ENCODE results near the gene NPDC1. TPM values are rescaled to one million over a fixed set of nuclear protein-coding genes. Genes with fewer than 3 reads are reported as not detected.

Gene NPDC1
- total and polyA plus RNA-seq, 2 donors (not counting 1 experiment from before 2014, with no cell fraction given): 9.0 to 15.7 TPM

DNA sequence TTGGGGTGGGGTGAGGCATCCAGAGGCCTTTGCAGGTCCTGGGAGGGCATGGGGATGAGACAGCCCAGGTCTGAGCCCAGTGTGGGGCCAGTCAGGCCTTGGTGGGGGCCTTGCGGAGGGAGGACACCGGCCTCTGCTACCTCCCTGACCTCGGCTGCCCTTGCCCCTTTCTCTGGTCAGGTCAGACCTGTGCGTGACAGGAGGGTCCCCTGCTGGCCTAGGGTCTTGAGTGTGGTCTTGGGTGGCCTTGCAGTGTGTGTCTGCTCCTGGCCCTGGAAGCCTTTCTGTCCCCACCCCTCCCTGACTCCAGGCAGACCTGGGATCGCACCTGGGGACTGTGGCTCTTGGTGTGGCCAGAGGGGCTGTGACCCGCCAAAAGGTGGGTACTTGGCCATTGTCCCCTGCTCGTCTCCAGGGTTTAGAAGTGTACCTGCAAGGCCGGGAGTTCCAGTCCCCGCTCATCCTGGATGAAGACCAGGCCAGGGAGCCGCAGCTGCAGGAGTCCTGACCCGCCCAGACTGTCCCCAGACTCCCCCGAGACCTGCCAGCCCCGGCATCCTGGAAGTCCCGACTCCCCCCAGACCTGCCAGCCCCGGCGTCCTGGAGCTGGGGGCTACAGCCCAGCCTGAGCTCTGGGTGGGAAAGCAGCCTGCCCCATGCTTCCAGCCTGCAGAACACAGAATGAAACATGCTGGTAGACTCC is 36.4 kb upstream of the NPDC1 start:
- no peak overlapping the region for H2AFZ ChIP-seq (ENCODE audit: low read length)
- H3K79me2 ChIP-seq (ENCODE audit: control insufficient read depth, insufficient read depth, low read length): peaks cover 22% of the 10 kb centered on the region
- DNase-seq (ENCODE audit: low read depth in 2 of 2): no peak
- no peak overlapping the region for H3K9ac ChIP-seq (ENCODE audit: insufficient read depth, low read length)
- no peak for TF ChIP-seq EZH2 (IDR thresholded peaks at IDR 0.05; ENCODE audit: low read length, missing control alignments)
- TF ChIP-seq CTCF (conservative IDR thresholded peaks at IDR 0.05 in 1 of 2, IDR thresholded peaks at IDR 0.05 in 1 of 2; ENCODE audit: low read depth in 1 of 2, low read length in 2 of 2): no peak
- H3K4me1 ChIP-seq (ENCODE audit: control insufficient read depth, extremely low read depth, insufficient read depth, low read length): peaks cover 32% of the 10 kb centered on the region
- peaks cover 40% of the 10 kb centered on the region for H3K36me3 ChIP-seq (ENCODE audit: control insufficient read depth, insufficient read depth, low read length)
- H3K27ac ChIP-seq (ENCODE audit: insufficient read depth, low read length): peak overlapping the region; percentile 81
- no peaks in the 10 kb centered on the region for H4K20me1 ChIP-seq (ENCODE audit: control insufficient read depth, extremely low read depth, insufficient read depth, low read length)
- H3K27me3 ChIP-seq (ENCODE audit: control insufficient read depth, insufficient read depth, low read length): no peaks in the 10 kb centered on the region
- no peaks in the 10 kb centered on the region for H3K9me3 ChIP-seq (ENCODE audit: control insufficient read depth, insufficient read depth, low read depth, low read length)
- H3K4me3 ChIP-seq (replicated peaks in 1 of 4; ENCODE audit: control extremely low read depth in 1 of 4, insufficient read depth in 1 of 4, low read depth in 3 of 4, low read length in 4 of 4): no peak overlapping the region
- no peak overlapping the region for H3K4me2 ChIP-seq (ENCODE audit: extremely low read depth, insufficient read depth, low read length)

GRCh38 chr9:137080260-137081122 is 34.5 kb upstream of the NPDC1 start:
- Histone ChIP-seq H3K79me2 (ENCODE audit: control insufficient read depth, insufficient read depth, low read length) (peaks cover 22% of the 10 kb centered on the region), H3K4me3 (replicated peaks in 1 of 4; ENCODE audit: control extremely low read depth in 1 of 4, insufficient read depth in 1 of 4, low read depth in 3 of 4, low read length in 4 of 4) (no peak overlapping the region), H3K9ac (ENCODE audit: insufficient read depth, low read length) (no peak overlapping the region), H3K9me3 (ENCODE audit: control insufficient read depth, insufficient read depth, low read depth, low read length) (no peaks in the 10 kb centered on the region), H3K36me3 (ENCODE audit: control insufficient read depth, insufficient read depth, low read length) (peaks cover 40% of the 10 kb centered on the region), H3K4me2 (ENCODE audit: extremely low read depth, insufficient read depth, low read length) (no peak overlapping the region), H2AFZ (ENCODE audit: low read length) (no peak overlapping the region), H3K4me1 (ENCODE audit: control insufficient read depth, extremely low read depth, insufficient read depth, low read length) (peaks cover 31% of the 10 kb centered on the region), H3K27ac (ENCODE audit: insufficient read depth, low read length) (no peak overlapping the region), H3K27me3 (ENCODE audit: control insufficient read depth, insufficient read depth, low read length) (no peaks in the 10 kb centered on the region), H4K20me1 (ENCODE audit: control insufficient read depth, extremely low read depth, insufficient read depth, low read length) (no peaks in the 10 kb centered on the region)
- no peak for DNase-seq (ENCODE audit: low read depth in 2 of 2)
- no peak for TF ChIP-seq EZH2 (IDR thresholded peaks at IDR 0.05; ENCODE audit: low read length, missing control alignments)
- no peak for TF ChIP-seq CTCF (conservative IDR thresholded peaks at IDR 0.05 in 1 of 2, IDR thresholded peaks at IDR 0.05 in 1 of 2; ENCODE audit: low read depth in 1 of 2, low read length in 2 of 2)

GRCh38 chr9:137079401-137079787 is 33.4 kb upstream of the NPDC1 start:
- peak overlapping the region; percentile 59 for H3K4me2 ChIP-seq (ENCODE audit: extremely low read depth, insufficient read depth, low read length)
- H3K9ac ChIP-seq (ENCODE audit: insufficient read depth, low read length): no peak overlapping the region
- H3K4me3 ChIP-seq (replicated peaks in 1 of 4; ENCODE audit: control extremely low read depth in 1 of 4, insufficient read depth in 1 of 4, low read depth in 3 of 4, low read length in 4 of 4): peak overlapping the region in 1 of 4 experiments; percentile 79
- TF ChIP-seq EZH2 (IDR thresholded peaks at IDR 0.05; ENCODE audit: low read length, missing control alignments): no peak
- TF ChIP-seq CTCF (conservative IDR thresholded peaks at IDR 0.05 in 1 of 2, IDR thresholded peaks at IDR 0.05 in 1 of 2; ENCODE audit: low read depth in 1 of 2, low read length in 2 of 2): no peak
- no peaks in the 10 kb centered on the region for H4K20me1 ChIP-seq (ENCODE audit: control insufficient read depth, extremely low read depth, insufficient read depth, low read length)
- peaks cover 40% of the 10 kb centered on the region for H3K36me3 ChIP-seq (ENCODE audit: control insufficient read depth, insufficient read depth, low read length)
- peaks cover 26% of the 10 kb centered on the region for H3K4me1 ChIP-seq (ENCODE audit: control insufficient read depth, extremely low read depth, insufficient read depth, low read length)
- H3K27ac ChIP-seq (ENCODE audit: insufficient read depth, low read length): no peak overlapping the region
- H2AFZ ChIP-seq (ENCODE audit: low read length): no peak overlapping the region
- H3K79me2 ChIP-seq (ENCODE audit: control insufficient read depth, insufficient read depth, low read length): peaks cover 22% of the 10 kb centered on the region
- H3K27me3 ChIP-seq (ENCODE audit: control insufficient read depth, insufficient read depth, low read length): no peaks in the 10 kb centered on the region
- no peak for DNase-seq (ENCODE audit: low read depth in 2 of 2)
- no peaks in the 10 kb centered on the region for H3K9me3 ChIP-seq (ENCODE audit: control insufficient read depth, insufficient read depth, low read depth, low read length)
